ENCODE measurements around the gene BANK1.

Gene BANK1

GRCh38 chr4:102105983-102106382, 315.5 kb downstream of the BANK1 start:
- in situ Hi-C loops (cut with MboI; ENCODE audit: low sequenced_read_pairs) = no loop called here

GRCh38 chr4:102114118-102114630, 323.6 kb downstream of the BANK1 start:
- in situ Hi-C loops (cut with MboI; ENCODE audit: low sequenced_read_pairs) = no loop called here

- in situ Hi-C loops (cut with MboI; ENCODE audit: low sequenced_read_pairs) = no loop called here
These were observed 325.6 kb downstream of the BANK1 start for GRCh38 chr4:102116121-102116520.

- in situ Hi-C loops (cut with MboI; ENCODE audit: low sequenced_read_pairs) = no loop called here
These were observed 330.3 kb downstream of the BANK1 start for GRCh38 chr4:102120846-102121245.

Data from HL-60/S4 treated with phorbol 12-myristate 13-acetate at 8.2 ng/mL for 4 days and 3 days (cell line).